Panc1 (cell line): Measurements from ENCODE around the gene MTFR1L.

Experiments used
- CTCF ChIP-seq: fragments of 450-650 bp; IDR thresholded peaks from 2 replicates; pipeline ENCODE4 v1.5.1; 2017; ENCODE audit warnings: mild to moderate bottlenecking
- POLR2AphosphoS5 ChIP-seq: IDR thresholded peaks from 2 replicates; pipeline ENCODE4 v1.6.1; 2012; ENCODE audit warnings: mild to moderate bottlenecking, low read depth, low read length, moderate library complexity

DNA sequence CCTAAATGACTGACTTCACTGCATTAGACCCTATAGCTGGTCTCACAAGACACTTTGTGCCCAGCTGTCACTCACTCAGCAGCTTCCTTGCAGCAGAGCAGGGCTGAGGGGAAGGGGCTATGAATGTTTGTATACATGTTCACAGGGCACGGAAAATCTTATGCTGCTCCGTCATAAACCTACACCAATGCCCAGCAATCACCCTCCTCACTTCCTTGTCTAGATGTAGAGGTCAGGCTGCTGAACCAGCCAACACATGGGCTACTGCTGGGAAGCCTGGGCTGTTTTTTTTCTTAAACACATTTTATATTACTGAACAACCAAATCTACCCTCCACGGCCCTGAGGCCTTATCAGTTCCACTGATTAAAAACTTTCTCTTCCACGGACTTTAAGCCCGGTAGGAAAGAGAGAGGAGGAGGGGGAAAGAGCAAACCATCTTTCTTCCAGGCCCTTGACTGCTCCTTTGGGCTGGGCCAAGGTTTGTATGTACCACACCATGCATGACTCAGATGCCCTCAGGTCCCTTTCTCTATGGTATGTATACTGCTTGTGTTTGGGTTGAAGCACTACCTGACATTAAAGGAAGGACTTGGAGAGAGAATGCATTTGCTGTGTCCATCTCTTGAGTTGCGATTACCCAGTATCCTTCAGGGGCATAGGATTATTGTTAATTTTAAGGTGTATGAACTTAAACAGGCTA, 12.7 kb downstream of the MTFR1L start:
- no peak for TF ChIP-seq CTCF
- TF ChIP-seq POLR2AphosphoS5 = no peak
